Right lobe of liver (tissue), 4 donors: Measurements from ENCODE around the gene EPN1.

Experiments used
- CTCF ChIP-seq, 4 donors: fragments of 200-600 bp in 3 of 4; fragments of 450-650 bp in 1 of 4; IDR thresholded peaks; one replicate each; pipeline versions ENCODE4 v1.5.1 to v1.8.0; 2016 to 2022; ENCODE audit warnings: antibody characterized with exemption in 4 of 4, mild to moderate bottlenecking in 2 of 4
- POLR2A ChIP-seq: fragments of 450-650 bp; IDR thresholded peaks from one replicate; pipeline ENCODE4 v1.6.1; 2017; ENCODE audit warnings: antibody characterized with exemption, mild to moderate bottlenecking
- donor health status: DM: no; HTN: no; CAD: no.
- donor health status: DM: no; HTN: no; CAD: no.
- donor health status: DM: no; HTN: yes; CAD: no.

- TF ChIP-seq CTCF (IDR thresholded peaks at IDR 0.05) (no peak), POLR2A (no peak)
These were observed 38.0 kb downstream of the EPN1 start for GRCh38 chr19:55712804-55713631.
